ENCODE results near the gene TIRAP. TPM values are rescaled to one million over a fixed set of nuclear protein-coding genes. Genes with fewer than 3 reads are reported as not detected.

TIRAP gene
- total RNA-seq, 2 experiments from 2014 or later = 4.7 to 5.2 TPM

DNA sequence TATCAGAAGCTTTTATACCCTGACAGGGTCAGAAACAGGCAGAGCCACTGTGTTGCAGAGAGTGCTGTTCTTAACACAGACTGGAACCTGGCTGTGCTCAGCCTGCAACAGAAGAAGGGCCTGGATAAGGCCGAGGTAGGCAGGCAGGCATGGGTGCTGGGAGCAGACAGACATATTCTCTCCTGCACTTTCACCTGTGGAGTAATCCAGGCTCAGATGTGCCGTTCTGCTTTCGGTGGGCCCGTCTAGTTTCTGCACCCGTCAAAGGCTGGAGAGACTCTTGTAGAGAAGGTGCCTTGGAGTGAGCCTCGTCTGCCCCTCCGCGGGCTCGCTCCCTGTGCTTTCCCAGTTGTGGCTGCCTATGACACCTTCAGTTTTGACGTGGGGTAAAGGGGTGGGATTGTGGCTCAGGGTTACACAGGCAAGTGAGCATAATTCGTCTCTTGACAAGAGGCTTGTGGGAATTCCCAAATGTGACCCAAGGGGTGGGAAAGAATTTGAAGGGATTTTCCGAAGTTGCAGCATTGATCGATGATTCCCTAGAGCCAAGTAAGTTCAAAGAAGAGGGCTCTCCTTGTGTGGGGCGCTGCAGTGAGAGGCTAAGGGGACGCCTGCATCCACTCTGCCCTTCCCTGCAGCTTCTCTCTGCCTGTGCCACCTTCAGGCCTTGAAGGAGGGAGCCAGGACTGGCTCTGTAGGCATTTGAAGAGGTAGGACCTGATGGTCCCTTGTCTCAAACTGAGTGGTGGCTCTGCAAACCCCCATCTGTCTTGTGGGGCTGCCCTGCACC, 56.4 kb downstream of the TIRAP start:
- Mint-ChIP-seq H3K4me3 (no peak overlapping the region), H3K27ac (no peak overlapping the region), H3K36me3 (peaks cover 11% of the 10 kb centered on the region), H3K27me3 (no peaks in the 10 kb centered on the region), H3K9me3 (no peaks in the 10 kb centered on the region), H3K4me1 (peaks cover 8% of the 10 kb centered on the region)
- DNase-seq = no peak

DNA sequence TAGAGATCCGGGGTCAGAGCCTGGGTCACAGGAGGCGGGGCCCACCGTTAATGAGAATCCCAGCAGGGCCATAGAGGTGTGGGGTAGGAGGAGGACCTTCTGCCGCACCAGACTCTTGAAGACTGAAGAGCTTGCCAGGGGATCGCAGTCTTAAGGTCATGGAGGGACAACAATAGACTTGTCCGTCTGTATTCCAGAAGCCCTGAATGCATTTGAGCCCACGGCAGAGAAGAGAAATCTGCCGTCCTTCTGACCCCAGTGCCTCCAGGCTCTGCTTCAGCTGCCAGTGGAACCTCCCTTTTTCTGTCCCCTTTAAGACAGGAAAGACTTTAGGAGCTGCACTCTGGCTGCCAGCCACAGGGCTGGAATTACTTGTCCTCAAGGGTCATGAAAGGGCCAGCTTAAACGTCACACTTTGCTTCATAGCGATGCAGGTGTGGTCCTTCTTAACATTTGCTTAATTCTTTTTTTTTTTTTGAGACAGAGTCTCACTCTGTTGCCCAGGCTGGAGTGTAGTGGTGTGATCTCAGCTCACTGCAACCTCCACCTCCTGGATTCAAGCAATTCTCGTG, 57.1 kb downstream of the TIRAP start:
- Mint-ChIP-seq H3K4me1 (peaks cover 8% of the 10 kb centered on the region), H3K27me3 (no peaks in the 10 kb centered on the region), H3K27ac (no peak overlapping the region), H3K36me3 (peaks cover 11% of the 10 kb centered on the region), H3K9me3 (no peaks in the 10 kb centered on the region), H3K4me3 (no peak overlapping the region)
- no peak for DNase-seq

DNA sequence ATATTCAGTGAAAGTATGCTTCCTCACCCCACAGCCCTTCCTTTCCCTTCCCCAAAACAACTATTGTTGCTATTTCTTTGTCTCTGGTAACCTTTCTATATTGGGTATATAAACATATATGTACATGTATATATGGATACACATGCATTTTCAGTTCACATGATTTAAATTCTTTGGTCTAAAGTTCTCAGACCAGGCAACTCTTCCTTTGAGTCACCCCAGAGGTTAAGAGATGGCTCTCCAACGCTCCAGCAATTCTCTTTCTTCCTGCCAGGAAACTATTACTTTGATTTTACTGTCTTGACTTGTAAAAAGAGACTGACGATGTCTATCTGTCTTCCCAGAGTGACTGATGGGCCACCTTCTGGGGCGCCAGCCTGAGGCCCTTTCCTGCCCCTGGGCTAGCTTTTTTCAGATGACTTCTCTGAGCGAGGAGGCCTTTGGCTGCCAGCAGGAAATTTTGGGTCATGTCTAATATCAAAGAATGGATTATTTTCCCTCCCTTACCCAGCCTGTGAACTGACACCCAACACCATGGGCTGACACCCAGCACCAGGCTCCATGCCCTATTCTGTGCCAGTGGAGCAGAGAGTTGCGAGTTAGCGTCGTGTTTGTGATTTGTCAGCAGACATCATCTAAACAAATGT, 58.2 kb downstream of the TIRAP start:
- no peaks in the 10 kb centered on the region for H3K9me3 Mint-ChIP-seq
- no peak for DNase-seq
- H3K36me3 Mint-ChIP-seq = peaks cover 11% of the 10 kb centered on the region
- no peak overlapping the region for H3K4me3 Mint-ChIP-seq
- H3K27ac Mint-ChIP-seq = no peak overlapping the region
- H3K4me1 Mint-ChIP-seq = peaks cover 12% of the 10 kb centered on the region
- H3K27me3 Mint-ChIP-seq = no peaks in the 10 kb centered on the region

- no peak for DNase-seq
- Mint-ChIP-seq H3K4me1 (peaks cover 15% of the 10 kb centered on the region), H3K27me3 (no peaks in the 10 kb centered on the region), H3K27ac (peak overlapping the region; percentile 21), H3K9me3 (no peaks in the 10 kb centered on the region), H3K36me3 (peaks cover 11% of the 10 kb centered on the region), H3K4me3 (no peak overlapping the region)
Measured at GRCh38 chr11:126341760-126342161, 58.9 kb downstream of the TIRAP start.

DNA sequence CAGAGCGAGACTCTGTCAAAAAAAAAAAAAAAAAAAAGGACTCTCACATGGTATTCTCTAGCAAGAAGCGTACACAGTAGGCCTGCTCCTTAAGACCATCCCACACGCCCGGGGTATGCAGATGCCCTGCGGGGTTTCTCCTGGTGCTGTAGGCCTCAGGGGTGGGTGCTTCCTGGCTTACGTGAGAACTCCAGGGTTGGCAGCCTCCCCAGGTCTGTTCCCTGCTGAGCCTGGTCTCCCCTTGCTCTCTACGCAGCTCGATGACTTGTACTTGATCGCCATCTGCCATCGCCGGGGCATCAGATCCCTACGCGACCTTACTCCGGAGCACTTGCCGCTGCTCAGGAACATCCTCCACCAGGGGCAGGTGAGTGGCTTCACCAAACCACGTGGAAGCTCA, 60.2 kb downstream of the TIRAP start:
- Mint-ChIP-seq H3K9me3 (no peaks in the 10 kb centered on the region), H3K4me3 (no peak overlapping the region), H3K4me1 (peaks cover 15% of the 10 kb centered on the region), H3K27ac (no peak overlapping the region), H3K27me3 (no peaks in the 10 kb centered on the region), H3K36me3 (peaks cover 11% of the 10 kb centered on the region)
- no peak for DNase-seq

Other genes starting within 250 kb of the TIRAP start
- 1 to 10 TPM; 2.0 to 2.6 TPM for gene CDON, start 220.2 kb upstream of the TIRAP start, total RNA-seq
- gene RPUSD4, start 71.4 kb upstream of the TIRAP start, total RNA-seq = 10 to 100 TPM; 49.0 to 52.8 TPM
- 10 to 100 TPM; 16.0 to 16.7 TPM for gene FAM118B, start 71.3 kb upstream of the TIRAP start, total RNA-seq
- gene SRPRA, start 14.2 kb upstream of the TIRAP start, total RNA-seq = 100 to 1,000 TPM; 153 to 158 TPM
- gene FOXRED1, start 13.9 kb upstream of the TIRAP start, total RNA-seq = 10 to 100 TPM; 43.8 to 44.5 TPM
- 10 to 100 TPM; 29.1 to 29.3 TPM for gene DCPS, start 21.0 kb downstream of the TIRAP start, total RNA-seq
- 10 to 100 TPM; 10.6 to 11.8 TPM for gene ST3GAL4, start 72.6 kb downstream of the TIRAP start, total RNA-seq